ENCODE data around the gene PRKAB2. TPM values are rescaled to one million over a fixed set of nuclear protein-coding genes. Genes with fewer than 3 reads are reported as not detected.

Gene PRKAB2
- total and polyA plus RNA-seq, 9 of the 15 experiments (the other 6 are each of a cell fraction or from before 2014, with no cell fraction given): 2.3 to 20.8 (median 7.9) TPM

- 6% methylated on average over 7 of the region's 7 CpGs for WGBS (ENCODE audit: insufficient coverage, low coverage, missing lambda C conversion rate)
- ATAC-seq: no peak
- Histone ChIP-seq H3K4me3 (no peak overlapping the region), H3K4me1 (replicated peaks in 1 of 2; ENCODE audit: control insufficient read depth in 2 of 2, insufficient read depth in 2 of 2, low read length in 2 of 2) (0 out of 5 replicates have a peak, but pooled peaks cover 0 to 3% of the 10 kb centered on the region in 2 experiments), H3K36me3 (ENCODE audit: control insufficient read depth, insufficient read depth, low read length) (no peaks in the 10 kb centered on the region), H3K79me2 (ENCODE audit: control insufficient read depth, insufficient read depth, low read length) (no peaks in the 10 kb centered on the region), H3K4me2 (ENCODE audit: insufficient read depth, low read length) (no peak overlapping the region), H3K9ac (ENCODE audit: insufficient read depth in 1 of 2, low read depth in 2 of 2, low read length in 2 of 2) (no peak overlapping the region), H3K9me3 (replicated peaks; ENCODE audit: control insufficient read depth, insufficient read depth, low read depth, low read length) (no peaks in the 10 kb centered on the region), H3K27ac (ENCODE audit: extremely low read depth, low read depth, low read length) (no peak overlapping the region), H2AFZ (ENCODE audit: low read depth, low read length) (no peak overlapping the region), H3K9me1 (ENCODE audit: control insufficient read depth, insufficient read depth, low read length) (no peaks in the 10 kb centered on the region), H4K20me1 (replicated peaks; ENCODE audit: control insufficient read depth, insufficient read depth, low read length) (no peaks in the 10 kb centered on the region), H3K27me3 (ENCODE audit: control insufficient read depth in 2 of 2, insufficient read depth in 2 of 2, low read length in 2 of 2) (peaks cover 5 to 9% of the 10 kb centered on the region in 2 experiments; a peak in 4 of 5 replicates)
- BruUV-seq (replicated peaks): no TSS peak
- no peak for DNase-seq (ENCODE audit: extremely low read depth in 1 of 4, low spot score in 3 of 4)
- FAIRE-seq: no peak
- intact Hi-C loops (cut with micrococcal nuclease): no loop called here
- ChIA-PET CTCF (ENCODE audit: low intra/inter-chr PET ratio) (no interaction called here), POLR2A (no interaction called here)
- in situ Hi-C loops (cut with MboI): no loop called here
- no peak for TF ChIP-seq CREB3L1 (IDR thresholded peaks at IDR 0.05; ENCODE audit: borderline replicate concordance, low read depth)
- no peak for TF ChIP-seq TRIM24 (IDR thresholded peaks at IDR 0.05)
- no peak for TF ChIP-seq ZKSCAN8 (CRISPR knock-in tag; IDR thresholded peaks at IDR 0.05)
- TF ChIP-seq MXI1 (IDR thresholded peaks at IDR 0.05; ENCODE audit: low read depth, low read length): no peak
- no peak for TF ChIP-seq TRIM25 (IDR thresholded peaks at IDR 0.05; ENCODE audit: borderline replicate concordance)
- no peak for TF ChIP-seq IFI16 (CRISPR knock-in tag; IDR thresholded peaks at IDR 0.05)
- no peak for TF ChIP-seq ZNF431 (CRISPR knock-in tag; IDR thresholded peaks at IDR 0.05)
- TF ChIP-seq ZBTB34 (CRISPR knock-in tag; IDR thresholded peaks at IDR 0.05): no peak
- TF ChIP-seq FIP1L1 (IDR thresholded peaks at IDR 0.05; ENCODE audit: low read depth, low read length, poor library complexity, severe bottlenecking): no peak
- TF ChIP-seq SETDB1 (IDR thresholded peaks at IDR 0.05; ENCODE audit: low read length): no peak
- TF ChIP-seq ZFP91 (CRISPR knock-in tag; IDR thresholded peaks at IDR 0.05): no peak
- no peak for TF ChIP-seq CREB3 (tag; conservative IDR thresholded peaks at IDR 0.05; ENCODE audit: low read depth)
Observed at GRCh38 chr1:147208619-147209018, 36.3 kb upstream of the PRKAB2 start.
